ENCODE measurements around the gene POU2F2.

DNA sequence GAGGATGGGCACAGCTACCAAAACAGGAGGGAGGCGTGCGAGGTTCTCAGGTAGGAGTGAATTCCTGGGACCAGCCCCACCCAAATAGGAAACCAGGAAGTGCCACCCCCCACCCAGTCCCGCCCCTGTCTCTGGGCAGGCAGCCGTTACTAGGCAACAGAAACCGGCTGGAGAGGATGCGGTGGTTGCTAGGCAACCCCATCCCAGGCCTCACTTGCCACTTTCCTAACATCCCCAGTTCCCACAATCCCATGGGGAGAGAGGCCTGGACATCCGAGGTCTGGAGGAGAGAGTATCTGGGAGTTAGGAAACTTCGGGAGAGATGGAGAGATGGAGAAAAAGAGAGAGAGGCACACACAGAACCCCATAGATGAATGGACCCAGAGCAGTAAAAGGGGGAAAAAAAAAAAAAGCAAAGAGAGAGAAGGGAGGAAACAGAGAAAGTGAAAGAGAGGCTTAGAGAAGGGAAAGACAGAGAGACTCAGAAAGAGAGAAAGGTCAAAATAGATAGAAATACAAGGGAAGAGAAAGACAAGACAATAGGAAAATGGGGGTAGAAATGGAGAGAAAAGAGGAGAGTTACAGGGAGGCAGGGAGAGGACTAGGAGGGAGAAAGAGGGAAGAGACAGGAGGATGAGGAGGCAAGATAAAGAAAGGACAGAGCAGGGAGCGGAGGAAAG lies 66.0 kb downstream of the POU2F2 start:
- no peak for TF ChIP-seq CTCF (conservative IDR thresholded peaks at IDR 0.05; ENCODE audit: low read length)
- TF ChIP-seq EZH2phosphoT487 (IDR thresholded peaks at IDR 0.05; ENCODE audit: borderline replicate concordance, low read depth, low read length) = no peak

All from OCI-LY7 (cell line).